Measurements from ENCODE around the gene TMEM25. TPM values are rescaled to one million over a fixed set of nuclear protein-coding genes. Genes with fewer than 3 reads are reported as not detected.
"Not testable (repeated sequence)": the region's sequence is repeated elsewhere in the genome, so short reads cannot be mapped to it uniquely, and the experiment has no call there.

TMEM25 gene
- total and polyA plus RNA-seq, 2 of the 13 experiments (the other 11 are each of a cell fraction or from before 2014, with no cell fraction given): 7.5 to 17.2 TPM

DNA sequence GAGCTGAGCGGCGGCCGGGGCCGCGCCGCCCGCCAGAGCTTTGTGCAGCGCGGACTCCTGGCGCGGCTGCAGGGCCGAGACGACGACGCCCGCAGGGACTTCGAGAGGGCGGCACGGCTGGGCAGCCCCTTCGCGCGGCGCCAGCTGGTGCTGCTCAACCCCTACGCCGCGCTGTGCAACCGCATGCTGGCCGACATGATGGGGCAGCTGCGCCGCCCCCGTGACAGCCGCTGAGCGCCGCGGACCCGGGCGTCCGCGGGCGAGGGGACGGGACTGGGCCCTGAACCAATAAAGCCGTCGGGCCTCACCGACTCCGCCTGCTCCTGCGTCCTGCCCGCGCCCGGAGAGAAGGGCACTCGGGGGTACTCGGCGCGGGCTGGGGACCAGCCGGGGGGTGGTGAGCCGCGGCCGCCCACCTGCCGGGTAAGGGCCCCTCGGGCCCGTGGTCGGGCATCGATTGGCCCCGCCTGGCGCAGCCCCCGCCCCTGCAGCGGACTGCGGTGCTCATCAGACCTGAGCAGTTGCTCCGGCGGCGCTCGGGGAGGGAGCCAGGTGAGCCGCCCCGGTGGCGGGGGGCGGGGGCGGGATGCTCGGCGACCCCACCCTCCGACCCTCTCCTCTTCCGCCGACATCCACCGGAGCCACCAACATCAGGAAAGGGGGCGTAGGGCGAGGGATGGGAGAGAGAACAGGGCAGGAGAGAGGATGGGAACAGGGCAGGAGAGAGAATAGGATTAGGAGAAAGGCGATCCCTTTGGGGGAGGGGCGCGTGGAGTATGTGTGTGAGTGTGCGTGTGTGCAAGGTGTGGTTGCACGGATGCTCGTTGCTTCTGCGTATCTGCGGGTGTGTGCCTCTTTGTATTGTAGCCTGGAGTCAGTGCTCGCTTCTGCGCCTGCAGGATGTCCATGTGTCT is at the start of gene TMEM25 (continued):
- TF ChIP-seq ZNF761 (CRISPR knock-in tag; conservative IDR thresholded peaks at IDR 0.05): 0 out of 2 replicates have a peak, but pooled peaks have one; percentile 49
- TF ChIP-seq ZNF326 (CRISPR knock-in tag; IDR thresholded peaks at IDR 0.05; ENCODE audit: borderline replicate concordance): no peak
- TF ChIP-seq ESRRA (CRISPR knock-in tag; IDR thresholded peaks at IDR 0.05; ENCODE audit: low read depth): no peak
- TF ChIP-seq ZNF574 (CRISPR knock-in tag; IDR thresholded peaks at IDR 0.05): peak; percentile 66
- TF ChIP-seq ZEB1 (IDR thresholded peaks at IDR 0.05; ENCODE audit: insufficient replicate concordance, low read depth): peak; percentile 43
- TF ChIP-seq CENPX (CRISPR knock-in tag; IDR thresholded peaks at IDR 0.05): no peak
- TF ChIP-seq ETV6 (CRISPR knock-in tag; conservative IDR thresholded peaks at IDR 0.05): no peak
- TF ChIP-seq KLF16 (CRISPR knock-in tag; IDR thresholded peaks at IDR 0.05): peak in 1 of 2 experiments; percentile 24; a peak in 1 of 4 replicates
- TF ChIP-seq ZNF558 (CRISPR knock-in tag; IDR thresholded peaks at IDR 0.05; ENCODE audit: borderline replicate concordance): 0 out of 2 replicates have a peak, but pooled peaks have one; percentile 32
- no peak for TF ChIP-seq MAFK (conservative IDR thresholded peaks at IDR 0.05 in 1 of 2, IDR thresholded peaks at IDR 0.05 in 1 of 2; ENCODE audit: low read length in 2 of 2)

GRCh38 chr11:118481238-118481637 is 49.8 kb upstream of the TMEM25 start:
- intact Hi-C loops (cut with micrococcal nuclease; ENCODE audit: unreplicated experiment): loop anchor here (10.0 kb wide), 1 partner anchor 84 kb away; the partner anchor contains the start of gene IFT46
- H2AFZ ChIP-seq (ENCODE audit: low read length); POLR2A ChIA-PET; H3K9me3 ChIP-seq (ENCODE audit: low read length); BruUV-seq (replicated peaks); DNase-seq (ENCODE audit: low spot score); H3K27ac ChIP-seq (ENCODE audit: extremely low read length, insufficient read depth, low read length); FAIRE-seq; H3K79me2 ChIP-seq (ENCODE audit: insufficient read depth, low read length); H3K4me3 ChIP-seq (replicated peaks in 1 of 3; ENCODE audit: insufficient read depth in 1 of 3, low read depth in 2 of 3, low read length in 3 of 3); H4K20me1 ChIP-seq (ENCODE audit: insufficient read depth, low read length); H3K4me1 ChIP-seq (ENCODE audit: insufficient read depth, low read length); H3K27me3 ChIP-seq (ENCODE audit: control insufficient read depth in 1 of 2, insufficient read depth in 2 of 2, low read length in 2 of 2); H3K4me2 ChIP-seq (ENCODE audit: low read depth, low read length); CTCF ChIA-PET (ENCODE audit: low intra/inter-chr PET ratio, low total read pairs); H3K9ac ChIP-seq (ENCODE audit: insufficient read depth, low read depth, low read length); ATAC-seq: not testable (repeated sequence)
- in situ Hi-C loops (cut with HindIII; ENCODE audit: extremely low pct_ligation_motif_present, low pct_unique_long_range_greater_than_20kb): loop anchor here (25.0 kb wide), 1 partner anchor 344 kb away; no protein-coding TSS in a partner anchor
- peaks cover 24 to 77% of the 10 kb centered on the region in 2 experiments for H3K36me3 ChIP-seq (replicated peaks in 1 of 2; ENCODE audit: control insufficient read depth in 1 of 2, insufficient read depth in 2 of 2, low read length in 2 of 2)
- WGBS (ENCODE audit: low lambda C conversion rate): 100% methylated on average over 1 of the region's 1 CpG

Data from HepG2 (cell line).